GM18499 (cell line): Measurements from ENCODE around the gene DPRX.

ENCODE experiments used
- ATAC-seq: cut with Tn5 transposase; IDR thresholded peaks from one replicate; pipeline ENCODE4 v1.9.1; 2021; ENCODE audit warnings: moderate number of reproducible peaks; ENCODE audit not compliant: insufficient read depth, unreplicated experiment

Gene DPRX, protein sequence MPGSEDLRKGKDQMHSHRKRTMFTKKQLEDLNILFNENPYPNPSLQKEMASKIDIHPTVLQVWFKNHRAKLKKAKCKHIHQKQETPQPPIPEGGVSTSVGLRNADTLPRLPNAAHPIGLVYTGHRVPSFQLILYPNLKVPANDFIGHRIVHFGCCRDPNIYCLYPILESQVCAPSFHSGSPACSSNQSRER

DNA sequence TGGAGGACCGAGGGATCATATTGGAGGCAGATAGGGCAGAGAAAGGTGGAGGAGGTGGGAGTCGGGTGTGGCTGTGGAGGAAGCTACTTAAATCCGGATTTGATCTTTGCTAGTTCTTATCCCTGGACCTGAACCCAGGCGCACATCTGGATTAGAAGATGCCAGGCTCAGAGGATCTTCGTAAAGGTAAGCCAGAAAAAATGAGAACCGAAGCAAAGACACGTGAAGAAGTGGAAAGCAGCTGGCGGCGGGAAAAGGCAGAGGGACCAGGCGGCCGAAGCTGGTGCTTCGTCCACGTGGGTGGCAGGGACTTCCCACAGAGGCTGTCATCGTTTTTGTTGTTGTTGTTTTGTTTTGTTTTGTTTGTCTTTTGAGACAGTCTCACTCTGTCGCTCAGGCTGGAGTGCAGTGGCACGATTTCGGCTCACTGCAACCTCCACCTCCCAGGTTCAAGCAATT lies at the start of gene DPRX:
TSS of gene DPRX (plus strand) at position 51 of the 459 bp plus-strand sequence. CDS start at position 159, 108 bp downstream.
- no peak for ATAC-seq

DNA sequence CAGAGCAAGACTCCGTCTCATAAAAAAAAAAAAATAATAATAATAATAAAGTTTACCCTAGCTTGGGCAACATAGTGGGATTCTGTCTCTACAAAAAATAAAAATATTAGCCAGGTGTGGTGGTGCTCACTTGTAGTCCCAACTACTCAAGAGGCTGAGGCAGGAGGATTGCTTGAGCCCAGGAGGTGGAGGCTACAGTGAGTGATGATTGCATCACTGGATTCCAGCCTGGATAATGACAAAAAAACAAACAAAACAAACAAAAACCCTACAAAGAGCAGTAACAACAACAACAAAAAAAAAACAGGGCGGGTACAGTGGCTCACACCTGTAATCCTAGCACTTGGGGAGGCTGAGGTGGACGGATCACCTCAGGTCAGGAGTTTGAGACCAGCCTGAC lies 48.6 kb upstream of the DPRX start:
- ATAC-seq: no peak

DNA sequence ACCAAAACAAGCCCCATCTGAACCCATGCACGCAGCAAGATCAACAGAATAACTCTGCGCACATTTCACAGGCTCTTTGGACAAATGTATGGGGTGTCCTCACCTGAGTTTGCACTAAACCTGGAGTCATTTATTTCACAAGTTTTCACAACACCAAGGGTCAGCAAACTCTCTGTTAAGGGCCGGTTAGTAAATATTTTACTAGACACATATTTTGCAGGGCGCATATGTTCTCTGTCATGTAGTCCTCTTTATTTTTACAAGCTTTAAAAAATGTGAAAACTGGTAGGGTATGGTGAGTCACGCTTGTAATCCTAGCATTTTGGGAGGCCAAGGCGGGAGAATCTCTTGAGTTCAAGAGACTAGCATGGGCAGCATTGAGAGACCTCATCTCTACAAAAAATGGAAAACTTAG lies 45.5 kb upstream of the DPRX start:
- ATAC-seq: no peak

DNA sequence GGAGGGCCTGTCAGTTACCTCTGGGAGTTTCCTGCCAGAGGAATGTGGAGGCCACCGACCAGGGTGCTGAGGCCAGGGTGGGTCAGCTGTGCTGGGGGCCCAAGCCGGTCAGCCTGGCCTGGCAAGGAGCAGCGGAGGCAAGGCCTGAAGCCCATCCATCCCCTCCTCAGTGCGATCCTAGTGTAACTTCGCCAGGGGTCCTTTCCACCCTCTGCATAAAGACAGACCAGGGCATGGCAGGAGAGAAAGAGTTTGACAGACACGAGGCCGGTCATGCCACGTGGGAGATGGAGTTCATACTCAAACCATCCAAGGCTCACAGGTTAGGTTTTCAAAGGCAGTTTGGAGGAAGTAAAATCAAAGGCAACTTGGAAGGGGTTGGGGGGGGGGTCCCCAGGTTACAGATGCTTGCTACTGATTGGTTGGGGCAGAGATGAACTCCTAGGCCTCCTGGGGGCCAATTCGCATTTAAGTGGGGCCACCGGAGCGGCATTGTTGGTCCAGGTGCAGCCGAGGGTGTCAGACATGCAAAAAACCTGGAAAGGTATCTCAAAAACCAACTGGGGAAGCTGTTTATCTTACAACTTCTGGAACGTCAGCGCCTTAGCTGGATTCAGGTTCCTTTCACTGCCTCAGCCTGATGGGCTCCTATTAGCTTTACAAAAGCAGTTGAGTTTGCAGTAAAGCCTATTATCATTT lies 36.8 kb upstream of the DPRX start:
- no peak for ATAC-seq

DNA sequence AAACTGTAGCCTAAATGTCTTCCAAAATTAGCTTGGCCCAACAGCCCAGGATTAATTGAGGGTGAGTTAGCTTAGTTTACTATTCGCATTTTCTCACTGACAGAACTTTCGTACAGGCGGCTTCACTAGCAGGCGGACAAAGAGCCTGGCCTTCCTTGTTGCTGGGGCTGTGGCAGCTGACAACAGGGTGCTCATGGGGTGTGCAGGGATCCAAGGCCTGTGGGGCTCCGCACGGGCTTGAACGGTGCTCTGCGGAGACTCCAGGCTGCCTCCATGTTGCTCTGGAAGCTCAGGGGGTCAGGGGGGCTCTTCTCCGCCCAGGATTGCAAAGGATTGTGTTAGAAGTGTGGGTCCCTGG lies 36.3 kb upstream of the DPRX start:
- ATAC-seq: no peak

DNA sequence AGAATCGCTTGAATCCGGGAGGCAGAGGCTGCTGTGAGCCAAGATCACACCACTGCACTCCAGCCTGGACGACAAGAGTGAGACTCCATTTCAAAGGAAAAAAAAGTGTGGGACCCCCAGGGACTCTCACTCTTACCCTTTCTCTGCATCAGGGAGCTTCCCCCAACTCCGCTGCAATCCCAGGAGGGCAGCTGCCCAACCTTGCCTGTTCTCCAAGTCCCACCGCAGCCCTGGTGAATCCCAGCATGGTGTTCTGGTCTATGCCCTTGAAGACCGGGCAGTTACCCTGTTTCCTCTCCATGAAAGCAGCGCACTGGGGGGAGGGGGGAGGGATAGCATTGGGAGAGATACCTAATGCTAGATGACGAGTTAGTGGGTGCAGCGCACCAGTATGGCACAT lies 35.7 kb upstream of the DPRX start:
- ATAC-seq: no peak

DNA sequence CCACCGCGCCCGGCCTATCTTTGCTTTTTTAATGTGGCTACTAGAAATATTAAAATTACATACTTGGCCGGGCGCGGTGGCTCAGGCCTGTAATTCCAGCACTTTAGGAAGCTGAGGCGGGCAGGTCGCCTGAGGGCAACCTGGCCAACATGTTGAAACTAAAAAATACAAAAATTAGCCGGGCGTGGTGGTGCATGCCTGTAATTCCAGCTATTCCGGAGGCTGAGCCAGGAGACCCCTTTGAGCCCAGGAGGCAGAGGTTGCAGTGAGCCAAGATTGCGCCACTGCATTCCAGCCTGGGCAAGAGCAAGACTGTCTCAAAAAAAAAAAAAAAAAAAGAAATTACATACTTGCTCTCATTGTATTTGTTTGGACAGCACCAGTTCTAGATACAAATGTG lies 34.8 kb upstream of the DPRX start:
- ATAC-seq: no peak

DNA sequence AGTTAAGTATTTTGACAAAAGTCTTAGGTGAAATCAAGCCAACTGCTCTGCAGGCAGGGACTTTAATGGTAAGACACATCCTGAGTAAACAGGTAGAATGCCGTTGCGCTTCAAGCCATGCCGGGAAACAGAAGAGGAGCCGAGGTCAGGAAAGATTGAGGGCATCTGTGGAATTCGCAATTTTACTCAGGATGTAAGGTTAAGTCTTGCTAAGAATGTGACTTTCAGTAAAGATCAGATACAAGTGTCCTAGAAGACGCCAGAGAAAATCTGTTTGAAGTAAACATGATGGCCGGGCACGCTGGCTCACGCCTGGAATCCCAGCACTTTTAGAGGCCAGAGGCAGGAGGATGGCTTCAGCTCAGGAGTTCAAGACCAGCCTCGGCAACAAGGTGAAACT lies 33.4 kb upstream of the DPRX start:
- ATAC-seq: no peak

DNA sequence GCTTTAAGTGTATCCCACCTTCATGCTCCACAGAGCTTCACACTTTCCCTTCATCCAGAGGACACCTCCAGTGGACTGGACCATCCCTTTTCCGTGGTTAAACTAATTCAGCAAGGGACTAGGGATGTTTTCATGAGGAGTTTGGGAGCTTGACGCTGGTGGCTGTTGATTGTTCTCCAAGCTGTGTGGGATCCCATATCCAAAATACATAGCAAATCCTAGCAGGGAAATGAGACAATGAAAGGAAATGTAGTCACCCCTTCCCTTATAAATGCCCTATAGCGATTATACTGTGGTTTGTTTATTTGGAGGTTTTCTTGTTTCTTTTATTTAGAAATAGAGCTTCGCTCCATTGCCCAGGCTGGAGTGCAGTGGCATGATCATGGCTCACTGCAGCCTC lies 31.6 kb upstream of the DPRX start:
- no peak for ATAC-seq

DNA sequence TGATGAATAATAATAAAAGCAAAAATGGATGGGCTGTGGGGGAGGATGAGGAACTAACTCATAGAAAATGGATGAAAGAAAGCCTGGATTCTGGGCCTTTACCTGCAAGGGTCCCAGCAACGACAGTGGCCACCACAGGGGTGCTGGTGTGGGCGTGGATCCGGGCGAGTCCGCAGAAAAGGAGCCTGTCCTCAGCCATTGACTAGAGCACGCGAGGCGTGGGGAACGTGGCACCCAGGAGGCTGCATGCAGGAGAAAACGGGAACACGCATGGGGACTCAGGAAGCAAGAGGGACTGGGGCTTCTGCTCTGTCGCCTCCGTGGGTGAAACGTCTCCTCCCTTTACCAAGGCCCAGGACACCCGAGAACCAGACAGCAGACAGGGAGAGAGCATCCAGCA lies 25.8 kb upstream of the DPRX start:
- ATAC-seq: no peak

DNA sequence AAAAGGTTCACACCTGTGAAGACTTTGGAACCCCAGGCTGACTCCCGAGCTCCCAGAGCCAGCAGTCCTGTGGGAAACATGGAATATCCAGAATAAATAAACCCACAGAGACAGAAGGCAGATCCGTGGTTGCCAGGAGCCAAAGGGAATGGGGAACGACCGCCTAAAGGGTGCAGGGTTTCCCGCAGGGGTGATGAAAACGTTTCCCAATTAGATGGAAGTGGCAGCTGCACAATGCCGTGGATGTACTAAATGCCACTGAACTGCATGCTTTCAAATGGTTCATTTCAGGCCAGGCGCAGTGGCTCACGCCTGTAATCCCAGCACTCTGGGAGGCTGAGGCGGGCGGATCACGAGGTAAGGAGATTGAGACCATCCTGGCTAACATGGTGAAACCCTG lies 23.4 kb upstream of the DPRX start:
- ATAC-seq: no peak

DNA sequence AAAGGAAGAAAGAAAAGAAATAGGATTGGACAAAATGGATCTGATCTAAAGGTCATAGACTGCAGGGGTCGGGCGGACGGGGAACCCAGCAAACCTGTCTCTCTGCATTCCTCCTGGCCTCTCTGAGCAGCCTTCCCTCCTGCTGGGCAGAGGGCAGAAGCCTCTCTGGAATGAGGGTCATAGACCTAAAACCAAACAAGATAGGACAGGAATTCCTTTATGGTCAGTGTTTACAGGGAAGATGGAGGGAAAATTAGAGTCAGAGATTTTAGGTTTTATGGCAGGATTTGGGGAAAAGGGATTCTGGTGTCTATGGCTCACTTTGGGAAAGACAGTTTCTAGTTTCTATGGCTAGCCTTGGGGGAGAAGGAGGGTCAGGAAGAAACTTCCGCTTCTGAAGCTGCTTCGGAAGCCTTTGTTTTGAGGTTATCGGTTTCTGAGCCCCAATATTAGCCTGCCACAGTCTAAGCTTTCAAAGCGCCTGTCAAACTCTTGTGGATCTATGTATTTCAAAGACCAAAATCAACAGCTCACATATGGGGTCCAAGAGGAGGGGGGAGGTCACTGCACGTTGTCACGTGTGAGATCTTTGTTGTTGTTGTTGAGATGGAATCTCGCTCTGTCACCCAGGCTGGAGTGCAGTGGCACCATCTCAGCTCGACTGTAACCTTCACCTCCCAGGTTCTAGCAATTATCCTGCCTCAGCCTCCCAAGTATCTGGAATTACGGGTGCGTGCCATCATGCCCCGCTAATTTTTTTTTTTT lies 18.9 kb upstream of the DPRX start:
- no peak for ATAC-seq

DNA sequence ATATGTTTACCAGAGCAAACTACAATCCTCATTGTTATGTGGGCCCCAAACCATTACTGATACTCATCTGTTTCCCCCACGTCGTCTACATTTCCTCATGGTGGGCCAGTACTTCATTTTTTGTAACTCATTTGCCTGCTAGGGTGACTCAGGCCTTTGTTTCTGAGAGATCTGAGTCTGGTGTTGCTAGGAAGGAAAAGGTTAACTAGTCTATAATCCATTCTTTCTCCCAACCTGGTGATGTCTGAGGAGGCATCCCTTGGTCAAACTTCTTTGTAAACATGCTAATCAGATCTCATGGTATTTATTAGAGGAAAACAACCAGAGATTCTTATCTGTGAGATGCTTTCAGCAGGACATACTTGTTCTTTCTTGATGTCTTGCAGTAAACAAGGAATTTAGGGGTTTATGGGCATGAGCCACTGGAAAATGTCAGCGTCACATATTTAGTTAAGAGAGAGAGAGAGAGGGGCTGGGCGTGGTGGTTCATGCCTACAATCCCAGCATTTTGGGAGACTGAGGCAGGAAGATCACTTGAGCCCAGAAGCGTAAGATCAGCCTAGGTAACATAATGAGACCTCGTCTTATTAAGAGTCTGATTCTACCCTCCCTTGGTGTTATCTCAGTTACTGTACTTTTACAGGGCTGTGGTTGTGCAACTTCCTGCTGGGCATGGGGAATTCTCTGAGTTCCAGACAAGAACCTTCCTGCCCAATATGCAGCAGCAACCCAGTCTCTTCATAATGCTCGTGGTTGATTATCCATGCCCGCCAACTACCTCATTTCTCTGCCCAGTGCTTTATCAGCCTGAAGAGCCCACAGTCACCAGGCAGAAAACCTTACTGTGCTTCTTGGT lies 9.7 kb upstream of the DPRX start:
- ATAC-seq: no peak

DNA sequence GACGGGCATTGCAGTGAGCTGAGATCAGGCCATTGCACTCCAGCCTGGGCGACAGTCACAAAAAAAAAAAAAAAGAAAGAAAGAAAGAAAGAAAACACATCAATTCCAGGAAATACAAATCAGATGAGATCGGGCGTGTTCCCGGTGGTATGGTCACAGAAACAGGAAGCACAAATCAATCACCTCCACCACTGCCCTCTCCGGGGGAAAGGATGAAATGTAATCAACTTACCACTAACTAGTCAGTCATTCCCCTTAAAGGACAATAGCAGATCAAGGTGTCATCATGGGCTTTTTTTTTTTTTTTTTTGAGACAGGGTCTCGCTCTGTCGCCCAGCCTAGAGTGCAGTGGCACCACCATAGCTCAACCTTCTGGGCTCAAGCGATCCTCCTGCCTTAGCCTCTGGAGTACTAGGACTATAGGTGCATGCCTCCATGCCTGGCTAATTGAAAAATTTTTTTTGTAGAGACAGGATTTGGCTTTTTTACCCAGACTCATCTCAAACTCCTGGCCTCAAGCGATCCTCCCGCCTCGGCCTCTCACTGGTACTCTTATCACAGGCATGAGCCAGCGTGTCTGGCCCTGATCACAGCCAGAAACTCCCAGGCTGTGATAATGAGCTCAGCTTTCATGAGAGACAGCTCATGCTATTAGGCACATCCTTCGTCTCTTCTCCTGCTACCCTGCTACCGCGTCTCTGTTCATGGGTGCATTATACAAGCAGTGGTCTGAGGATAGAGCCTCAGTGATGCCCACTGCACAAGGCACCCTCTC lies 6.8 kb upstream of the DPRX start:
- ATAC-seq: no peak

DNA sequence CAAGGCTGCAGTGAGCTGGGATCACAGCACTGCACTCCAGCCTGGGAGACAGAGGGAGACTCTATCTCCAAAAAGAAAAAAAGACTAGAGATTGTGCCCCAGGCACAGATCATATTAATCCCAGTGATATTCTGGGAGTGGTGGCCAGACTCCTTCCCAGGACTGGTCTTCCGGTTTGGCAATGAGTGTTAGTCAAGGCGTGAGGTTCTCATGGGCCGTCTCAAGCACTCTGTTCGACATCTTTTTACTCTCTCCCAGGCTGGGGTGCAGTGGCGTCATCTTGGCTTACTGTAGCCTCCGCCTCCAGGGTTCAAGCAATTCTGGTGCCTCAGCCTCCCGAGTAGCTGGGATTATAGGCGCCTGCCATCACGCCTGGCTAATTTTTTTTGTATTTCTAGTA lies 5.3 kb upstream of the DPRX start:
- ATAC-seq: no peak

DNA sequence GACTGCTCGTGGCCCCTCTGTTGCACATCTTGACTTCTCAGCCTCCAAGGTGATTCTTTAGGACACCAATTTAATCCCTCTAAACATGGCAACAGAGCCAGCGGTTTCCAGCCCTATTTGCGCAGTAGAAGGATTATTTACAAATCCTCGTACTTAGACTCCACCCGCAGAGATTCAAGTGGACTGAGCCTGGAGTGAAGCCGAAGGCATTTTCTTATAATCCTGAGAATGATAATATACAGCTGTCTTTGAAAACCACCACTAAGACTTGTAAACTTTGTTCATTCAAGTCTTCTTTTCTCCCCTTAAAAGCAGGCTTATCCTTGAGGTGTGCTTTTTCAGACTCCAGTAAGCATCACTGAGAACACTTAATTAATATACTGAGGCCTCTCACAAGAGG lies 4.8 kb upstream of the DPRX start:
- ATAC-seq: no peak

DNA sequence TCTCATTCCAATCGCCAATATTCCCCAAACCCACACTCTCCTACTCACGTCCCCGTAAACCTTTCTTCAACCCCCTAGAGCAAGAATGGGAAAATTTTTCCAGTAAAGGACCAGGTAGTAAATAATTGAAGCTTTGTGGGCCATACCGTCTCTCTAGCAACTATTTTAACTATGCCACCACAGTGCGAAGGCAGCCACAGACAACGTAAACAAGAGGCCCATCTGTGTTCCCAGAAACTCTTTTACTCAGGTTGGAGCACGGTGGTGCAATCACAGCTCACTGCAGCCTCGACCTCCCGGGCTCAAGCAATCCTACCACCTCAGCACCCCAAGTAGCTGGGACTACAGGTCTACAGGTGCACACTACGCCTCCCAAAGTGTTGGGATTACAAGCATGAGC lies 3.0 kb downstream of the DPRX start:
- no peak for ATAC-seq

DNA sequence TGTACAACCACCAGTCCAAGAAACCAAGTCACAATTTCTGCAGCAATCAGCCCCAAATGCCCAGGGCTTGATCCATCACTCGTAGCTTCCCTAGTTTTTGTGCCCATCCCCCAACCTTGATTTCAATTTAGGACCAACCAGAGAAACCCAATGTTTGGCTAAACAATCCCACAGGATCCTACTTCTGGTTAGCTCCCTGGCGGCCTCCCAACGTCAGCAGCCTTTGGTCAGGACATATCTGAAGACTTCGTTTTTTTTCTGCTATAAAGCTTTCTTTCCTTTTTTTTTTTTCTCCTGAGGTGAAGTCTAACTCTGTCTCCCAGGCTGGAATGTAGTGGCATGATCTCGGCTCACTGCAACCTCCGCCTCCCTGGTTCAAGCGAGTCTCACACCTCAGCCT lies 7.7 kb downstream of the DPRX start:
- ATAC-seq: no peak

DNA sequence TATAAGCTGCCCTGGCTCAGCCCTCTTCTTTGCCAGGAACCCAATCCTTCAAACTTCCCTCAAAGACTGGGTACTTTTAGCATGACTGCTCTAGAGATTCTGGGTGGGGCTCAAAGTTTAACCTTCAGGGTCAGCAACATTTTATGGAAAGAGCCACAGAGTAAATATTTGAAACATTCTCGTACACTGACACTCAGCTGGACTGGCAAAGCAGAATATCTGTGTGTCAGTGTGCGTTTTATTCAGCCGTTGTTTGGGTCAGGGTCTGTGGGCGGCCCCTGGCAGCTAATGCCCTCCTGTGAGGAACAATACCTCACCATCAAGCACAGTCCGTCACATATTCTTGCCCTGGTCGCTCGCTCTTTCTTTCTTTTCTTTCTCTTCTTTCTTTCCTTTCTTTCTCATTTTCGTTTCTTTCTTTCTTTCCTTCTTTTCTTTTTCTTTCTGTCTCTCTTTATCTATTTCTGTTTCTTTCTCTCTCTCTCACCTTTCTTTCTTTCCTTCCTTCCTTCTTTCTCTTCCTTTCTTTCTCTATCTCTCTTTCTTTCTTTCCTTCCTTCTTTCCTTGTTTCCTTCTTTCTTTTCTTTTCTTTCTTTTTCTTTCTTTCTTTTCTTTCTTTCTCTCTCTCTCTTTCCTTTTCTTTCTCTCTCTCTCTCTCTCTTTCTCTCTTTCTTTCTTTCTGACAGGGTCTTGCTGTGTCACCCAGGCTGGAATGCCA lies 10.7 kb downstream of the DPRX start:
- ATAC-seq: no peak
